ENCODE results near the gene MGLL. TPM values are rescaled to one million over a fixed set of nuclear protein-coding genes. Genes with fewer than 3 reads are reported as not detected.
A peak's percentile ranks its signal among the peaks of the same experiment; 100 is the strongest.

Gene MGLL
- total RNA-seq, 5 donors from 2014 or later (not counting 1 experiment from before 2014, with no cell fraction given) = 0.78 to 3.7 (median 1.8) TPM

GRCh38 chr3:127668906-127669305, 153.4 kb downstream of the MGLL start:
- CTCF ChIA-PET = no interaction called here
- no peaks in the 10 kb centered on the region for H3K36me3 Mint-ChIP-seq
- Histone ChIP-seq H3K27me3 (replicated peaks in 1 of 2; ENCODE audit: control insufficient read depth in 2 of 2, extremely low read depth in 1 of 2, insufficient read depth in 2 of 2, low read length in 1 of 2) (no peaks in the 10 kb centered on the region), H3K4me1 (ENCODE audit: control insufficient read depth in 1 of 2, extremely low read depth in 1 of 2, insufficient read depth in 2 of 2, low read length in 2 of 2) (peaks cover 0 to 22% of the 10 kb centered on the region in 2 experiments), H3K4me3 (ENCODE audit: control insufficient read depth in 1 of 2, extremely low read depth in 1 of 2, low read length in 1 of 2) (no peak overlapping the region), H3K27ac (ENCODE audit: low read length) (no peak overlapping the region), H3K36me3 (ENCODE audit: control insufficient read depth in 2 of 2, extremely low read depth in 1 of 2, insufficient read depth in 1 of 2, low read length in 1 of 2) (no peaks in the 10 kb centered on the region), H3K9me3 (no peaks in the 10 kb centered on the region)
- no peak overlapping the region for H3K27ac Mint-ChIP-seq
- H3K9me3 Mint-ChIP-seq = no peaks in the 10 kb centered on the region
- 100% methylated on average over 3 of the region's 7 CpGs for WGBS (ENCODE audit: insufficient coverage)
- POLR2A ChIA-PET = no interaction called here
- DNase-seq = peak in 1 of 35 experiments; percentile 2
- H3K27me3 Mint-ChIP-seq = no peaks in the 10 kb centered on the region
- peaks cover 11 to 17% (median 14%) of the 10 kb centered on the region in 3 donors for H3K4me1 Mint-ChIP-seq
- H3K4me3 Mint-ChIP-seq = no peak overlapping the region
- no peak for ATAC-seq (replicated peaks in 1 of 4)

- Histone ChIP-seq H3K27me3 (replicated peaks in 1 of 2; ENCODE audit: control insufficient read depth in 2 of 2, extremely low read depth in 1 of 2, insufficient read depth in 2 of 2, low read length in 1 of 2) (no peaks in the 10 kb centered on the region), H3K36me3 (ENCODE audit: control insufficient read depth in 2 of 2, extremely low read depth in 1 of 2, insufficient read depth in 1 of 2, low read length in 1 of 2) (no peaks in the 10 kb centered on the region), H3K4me3 (ENCODE audit: control insufficient read depth in 1 of 2, extremely low read depth in 1 of 2, low read length in 1 of 2) (no peak overlapping the region), H3K4me1 (ENCODE audit: control insufficient read depth in 1 of 2, extremely low read depth in 1 of 2, insufficient read depth in 2 of 2, low read length in 2 of 2) (peaks cover 0 to 13% of the 10 kb centered on the region in 2 experiments), H3K27ac (ENCODE audit: low read length) (no peak overlapping the region), H3K9me3 (no peaks in the 10 kb centered on the region)
- Mint-ChIP-seq H3K36me3 (no peaks in the 10 kb centered on the region), H3K9me3 (no peaks in the 10 kb centered on the region), H3K4me3 (no peak overlapping the region), H3K4me1 (peaks cover 7 to 12% (median 9%) of the 10 kb centered on the region in 3 donors), H3K27me3 (no peaks in the 10 kb centered on the region), H3K27ac (no peak overlapping the region)
- WGBS (ENCODE audit: insufficient coverage) = 88% methylated on average over 5 of the region's 6 CpGs
- ATAC-seq (replicated peaks in 1 of 4) (no peak), DNase-seq (peak in 1 of 35 experiments; percentile 2)
- ChIA-PET POLR2A (no interaction called here), CTCF (no interaction called here)
Observed at GRCh38 chr3:127667119-127667681, 155.1 kb downstream of the MGLL start.

GRCh38 chr3:127666676-127667075, 155.6 kb downstream of the MGLL start:
- DNase-seq (no peak), ATAC-seq (replicated peaks in 1 of 4) (no peak)
- Histone ChIP-seq H3K4me3 (ENCODE audit: control insufficient read depth in 1 of 2, extremely low read depth in 1 of 2, low read length in 1 of 2) (no peak overlapping the region), H3K27me3 (replicated peaks in 1 of 2; ENCODE audit: control insufficient read depth in 2 of 2, extremely low read depth in 1 of 2, insufficient read depth in 2 of 2, low read length in 1 of 2) (no peaks in the 10 kb centered on the region), H3K9me3 (no peaks in the 10 kb centered on the region), H3K4me1 (ENCODE audit: control insufficient read depth in 1 of 2, extremely low read depth in 1 of 2, insufficient read depth in 2 of 2, low read length in 2 of 2) (peaks cover 0 to 8% of the 10 kb centered on the region in 2 experiments), H3K36me3 (ENCODE audit: control insufficient read depth in 2 of 2, extremely low read depth in 1 of 2, insufficient read depth in 1 of 2, low read length in 1 of 2) (no peaks in the 10 kb centered on the region), H3K27ac (ENCODE audit: low read length) (no peak overlapping the region)
- H3K27me3 Mint-ChIP-seq = no peaks in the 10 kb centered on the region
- no peaks in the 10 kb centered on the region for H3K9me3 Mint-ChIP-seq
- H3K4me3 Mint-ChIP-seq = no peak overlapping the region
- CTCF ChIA-PET = interaction anchor here in 1 of 2 donors (0.6 to 0.7 kb wide), 2 partner anchors 22 to 123 kb away, joined by 3 to 6 read pairs; no protein-coding TSS in a partner anchor
- H3K27ac Mint-ChIP-seq = no peak overlapping the region
- no CpG with 5 or more reads among the region's 2 CpGs for WGBS (ENCODE audit: insufficient coverage)
- H3K36me3 Mint-ChIP-seq = no peaks in the 10 kb centered on the region
- POLR2A ChIA-PET = interaction anchor here in 1 of 2 donors (0.6 kb wide), 1 partner anchor 23 kb away, joined by 4 read pairs; no protein-coding TSS in a partner anchor
- H3K4me1 Mint-ChIP-seq = peaks cover 4 to 8% (median 7%) of the 10 kb centered on the region in 3 donors

GRCh38 chr3:127665586-127665985, 156.7 kb downstream of the MGLL start:
- POLR2A ChIA-PET = no interaction called here

GRCh38 chr3:127665165-127665564, 157.2 kb downstream of the MGLL start:
- Histone ChIP-seq H3K4me3 (ENCODE audit: control insufficient read depth in 1 of 2, extremely low read depth in 1 of 2, low read length in 1 of 2) (no peak overlapping the region), H3K27ac (ENCODE audit: low read length) (no peak overlapping the region), H3K36me3 (ENCODE audit: control insufficient read depth in 2 of 2, extremely low read depth in 1 of 2, insufficient read depth in 1 of 2, low read length in 1 of 2) (no peaks in the 10 kb centered on the region), H3K27me3 (replicated peaks in 1 of 2; ENCODE audit: control insufficient read depth in 2 of 2, extremely low read depth in 1 of 2, insufficient read depth in 2 of 2, low read length in 1 of 2) (peaks cover 0 to 9% of the 10 kb centered on the region in 2 experiments), H3K9me3 (no peaks in the 10 kb centered on the region), H3K4me1 (ENCODE audit: control insufficient read depth in 1 of 2, extremely low read depth in 1 of 2, insufficient read depth in 2 of 2, low read length in 2 of 2) (no peaks in the 10 kb centered on the region)
- H3K4me1 Mint-ChIP-seq = no peaks in the 10 kb centered on the region
- CTCF ChIA-PET = no interaction called here
- WGBS (ENCODE audit: insufficient coverage) = no CpG with 5 or more reads among the region's 2 CpGs
- H3K4me3 Mint-ChIP-seq = no peak overlapping the region
- H3K36me3 Mint-ChIP-seq = peaks cover 2% of the 10 kb centered on the region
- DNase-seq (no peak), ATAC-seq (replicated peaks in 1 of 4) (no peak)
- POLR2A ChIA-PET = no interaction called here
- H3K9me3 Mint-ChIP-seq = no peaks in the 10 kb centered on the region
- no peaks in the 10 kb centered on the region for H3K27me3 Mint-ChIP-seq
- H3K27ac Mint-ChIP-seq = no peak overlapping the region

More at GRCh38 chr3:127665586-127665985, 156.7 kb downstream of the MGLL start:
- CTCF ChIA-PET = no interaction called here
- H3K4me1 Mint-ChIP-seq = no peaks in the 10 kb centered on the region
- 100% methylated on average over 2 of the region's 3 CpGs for WGBS (ENCODE audit: insufficient coverage)
- no peak for DNase-seq
- no peak overlapping the region for H3K4me3 Mint-ChIP-seq
- Histone ChIP-seq H3K9me3 (no peaks in the 10 kb centered on the region), H3K27me3 (replicated peaks in 1 of 2; ENCODE audit: control insufficient read depth in 2 of 2, extremely low read depth in 1 of 2, insufficient read depth in 2 of 2, low read length in 1 of 2) (peaks cover 0 to 6% of the 10 kb centered on the region in 2 experiments), H3K36me3 (ENCODE audit: control insufficient read depth in 2 of 2, extremely low read depth in 1 of 2, insufficient read depth in 1 of 2, low read length in 1 of 2) (no peaks in the 10 kb centered on the region), H3K27ac (ENCODE audit: low read length) (no peak overlapping the region), H3K4me3 (ENCODE audit: control insufficient read depth in 1 of 2, extremely low read depth in 1 of 2, low read length in 1 of 2) (no peak overlapping the region), H3K4me1 (ENCODE audit: control insufficient read depth in 1 of 2, extremely low read depth in 1 of 2, insufficient read depth in 2 of 2, low read length in 2 of 2) (no peaks in the 10 kb centered on the region)
- H3K27ac Mint-ChIP-seq = no peak overlapping the region
- no peaks in the 10 kb centered on the region for H3K27me3 Mint-ChIP-seq
- no peaks in the 10 kb centered on the region for H3K9me3 Mint-ChIP-seq
- ATAC-seq (replicated peaks in 1 of 4) = no peak
- H3K36me3 Mint-ChIP-seq = no peaks in the 10 kb centered on the region

- Mint-ChIP-seq H3K27me3 (no peaks in the 10 kb centered on the region), H3K4me1 (no peaks in the 10 kb centered on the region), H3K36me3 (peaks cover 3% of the 10 kb centered on the region), H3K9me3 (no peaks in the 10 kb centered on the region), H3K27ac (no peak overlapping the region), H3K4me3 (no peak overlapping the region)
- WGBS (ENCODE audit: insufficient coverage) = 100% methylated on average over 1 of the region's 5 CpGs
- ChIA-PET POLR2A (no interaction called here), CTCF (no interaction called here)
- Histone ChIP-seq H3K36me3 (ENCODE audit: control insufficient read depth in 2 of 2, extremely low read depth in 1 of 2, insufficient read depth in 1 of 2, low read length in 1 of 2) (no peaks in the 10 kb centered on the region), H3K27me3 (replicated peaks in 1 of 2; ENCODE audit: control insufficient read depth in 2 of 2, extremely low read depth in 1 of 2, insufficient read depth in 2 of 2, low read length in 1 of 2) (peaks cover 0 to 9% of the 10 kb centered on the region in 2 experiments), H3K27ac (ENCODE audit: low read length) (no peak overlapping the region), H3K4me1 (ENCODE audit: control insufficient read depth in 1 of 2, extremely low read depth in 1 of 2, insufficient read depth in 2 of 2, low read length in 2 of 2) (no peaks in the 10 kb centered on the region), H3K9me3 (no peaks in the 10 kb centered on the region), H3K4me3 (ENCODE audit: control insufficient read depth in 1 of 2, extremely low read depth in 1 of 2, low read length in 1 of 2) (no peak overlapping the region)
- DNase-seq (no peak), ATAC-seq (replicated peaks in 1 of 4) (no peak)
Observed at GRCh38 chr3:127663151-127663550, 159.2 kb downstream of the MGLL start.
